SK-MEL-5 (cell line): ENCODE data around the gene TRPM7. TPM values are rescaled to one million over a fixed set of nuclear protein-coding genes. Genes with fewer than 3 reads are reported as not detected.
"Not testable (repeated sequence)": the region's sequence is repeated elsewhere in the genome, so short reads cannot be mapped to it uniquely, and the experiment has no call there.

Experiments
- DNase-seq: peaks from one replicate; pipeline ENCODE4 v3.0.0-alpha.2; 2016; ENCODE audit warnings: low read depth, low spot score
- in situ Hi-C: cut with HindIII; loops from 2 replicates; pipeline ENCODE4 v1.10.0; 2016; ENCODE audit warnings: low sequenced_read_pairs, high pct_unique_total_duplicates, low pct_unique_long_range_greater_than_20kb
- polyA plus RNA-seq, 2 experiments: library from polyadenylated mRNA; depleted of rRNA; stranded (reverse); fragments of >200 nt; gene quantifications; 2 replicates each; pipeline ENCODE4 v1.2.3, GENCODE V29; 2015
- total RNA-seq: library from RNA; depleted of rRNA; stranded (reverse); fragments of >200 nt; shearing (Covaris generic); gene quantifications from 2 replicates; pipeline ENCODE4 v1.2.3, GENCODE V29; 2014; rRNA removed

The TRPM7 gene, protein sequence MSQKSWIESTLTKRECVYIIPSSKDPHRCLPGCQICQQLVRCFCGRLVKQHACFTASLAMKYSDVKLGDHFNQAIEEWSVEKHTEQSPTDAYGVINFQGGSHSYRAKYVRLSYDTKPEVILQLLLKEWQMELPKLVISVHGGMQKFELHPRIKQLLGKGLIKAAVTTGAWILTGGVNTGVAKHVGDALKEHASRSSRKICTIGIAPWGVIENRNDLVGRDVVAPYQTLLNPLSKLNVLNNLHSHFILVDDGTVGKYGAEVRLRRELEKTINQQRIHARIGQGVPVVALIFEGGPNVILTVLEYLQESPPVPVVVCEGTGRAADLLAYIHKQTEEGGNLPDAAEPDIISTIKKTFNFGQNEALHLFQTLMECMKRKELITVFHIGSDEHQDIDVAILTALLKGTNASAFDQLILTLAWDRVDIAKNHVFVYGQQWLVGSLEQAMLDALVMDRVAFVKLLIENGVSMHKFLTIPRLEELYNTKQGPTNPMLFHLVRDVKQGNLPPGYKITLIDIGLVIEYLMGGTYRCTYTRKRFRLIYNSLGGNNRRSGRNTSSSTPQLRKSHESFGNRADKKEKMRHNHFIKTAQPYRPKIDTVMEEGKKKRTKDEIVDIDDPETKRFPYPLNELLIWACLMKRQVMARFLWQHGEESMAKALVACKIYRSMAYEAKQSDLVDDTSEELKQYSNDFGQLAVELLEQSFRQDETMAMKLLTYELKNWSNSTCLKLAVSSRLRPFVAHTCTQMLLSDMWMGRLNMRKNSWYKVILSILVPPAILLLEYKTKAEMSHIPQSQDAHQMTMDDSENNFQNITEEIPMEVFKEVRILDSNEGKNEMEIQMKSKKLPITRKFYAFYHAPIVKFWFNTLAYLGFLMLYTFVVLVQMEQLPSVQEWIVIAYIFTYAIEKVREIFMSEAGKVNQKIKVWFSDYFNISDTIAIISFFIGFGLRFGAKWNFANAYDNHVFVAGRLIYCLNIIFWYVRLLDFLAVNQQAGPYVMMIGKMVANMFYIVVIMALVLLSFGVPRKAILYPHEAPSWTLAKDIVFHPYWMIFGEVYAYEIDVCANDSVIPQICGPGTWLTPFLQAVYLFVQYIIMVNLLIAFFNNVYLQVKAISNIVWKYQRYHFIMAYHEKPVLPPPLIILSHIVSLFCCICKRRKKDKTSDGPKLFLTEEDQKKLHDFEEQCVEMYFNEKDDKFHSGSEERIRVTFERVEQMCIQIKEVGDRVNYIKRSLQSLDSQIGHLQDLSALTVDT (N-terminal part only)
- 56.2 and 65.8 TPM in 2 replicates for total RNA-seq
- 21.3 and 38.9 TPM in 2 replicates for polyA plus RNA-seq (2015; cell fraction: cytosol; rRNA removed)
- polyA plus RNA-seq (2015; cell fraction: nucleus; rRNA removed): 81.0 and 91.3 TPM in 2 replicates

DNA sequence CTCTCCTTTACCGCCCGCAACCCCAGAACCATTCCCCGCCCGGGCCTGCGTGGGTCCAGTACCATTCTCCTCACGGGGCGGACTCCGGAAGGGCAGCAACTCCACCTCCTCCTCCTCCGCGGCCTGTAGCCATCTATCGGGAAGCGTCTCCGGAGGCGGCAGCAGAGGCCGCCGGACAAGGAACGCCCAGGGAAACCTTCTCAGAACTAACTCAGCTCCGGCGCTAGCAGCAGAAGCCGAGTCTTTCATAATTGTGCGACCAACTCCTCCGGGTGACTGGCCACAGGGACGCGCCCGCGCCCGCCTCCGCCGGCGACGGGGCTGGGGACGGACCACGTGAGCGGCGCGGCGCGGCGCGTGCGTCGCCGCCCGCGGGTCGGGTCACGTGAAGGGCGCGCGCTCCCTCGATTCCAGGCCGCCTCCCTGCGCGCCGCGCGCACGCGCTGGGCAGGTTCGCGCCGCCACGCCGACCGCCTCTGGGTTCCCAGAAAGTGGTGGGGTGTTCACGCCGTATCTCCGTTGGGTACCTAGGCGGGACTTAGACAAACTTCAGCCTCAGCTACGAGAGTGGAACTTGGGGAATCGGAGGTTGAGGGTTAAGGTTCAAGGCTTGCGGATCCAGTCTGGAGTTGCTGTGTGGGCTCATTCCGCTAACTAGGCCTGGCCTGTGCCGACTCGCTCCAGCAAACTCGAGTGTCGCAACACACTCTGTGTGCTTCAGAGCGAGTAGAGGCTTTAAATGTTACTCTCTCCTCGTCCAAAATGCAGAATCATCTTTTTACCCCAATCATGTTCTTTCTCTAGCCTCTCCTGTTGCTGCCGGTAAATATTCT, at the start of gene TRPM7:
TRPM7 (minus strand) TSS at position 329 of the 833 bp plus-strand sequence; CDS start at position 65, 264 bp downstream.
- DNase-seq: peak; percentile 76
- in situ Hi-C loops: no loop called here

DNA sequence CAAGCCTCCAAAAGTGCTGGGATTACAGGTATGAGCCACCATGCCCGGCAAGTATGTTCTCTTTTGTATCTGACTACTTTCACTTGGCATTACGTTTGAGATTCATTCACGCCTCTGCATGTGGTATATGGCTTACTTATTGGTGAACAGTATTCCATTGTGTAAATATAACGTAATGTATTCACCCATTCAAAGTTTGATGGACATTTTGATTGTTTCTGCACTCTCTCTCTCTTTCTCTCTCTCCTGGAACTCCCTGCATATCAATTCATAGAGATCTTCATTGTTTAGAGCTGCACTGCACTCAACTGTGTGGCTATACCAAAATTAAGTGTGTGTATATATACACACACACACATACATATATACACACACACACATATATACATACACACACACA, 48.6 kb upstream of the TRPM7 start:
- in situ Hi-C loops: no loop called here
- peak; percentile 50 for DNase-seq

GRCh38 chr15:50726315-50726714, 39.7 kb upstream of the TRPM7 start:
- in situ Hi-C loops: no loop called here
- no peak for DNase-seq

- no peak for DNase-seq
- in situ Hi-C loops: no loop called here
Observed at GRCh38 chr15:50718700-50719125, 32.1 kb upstream of the TRPM7 start.

DNA sequence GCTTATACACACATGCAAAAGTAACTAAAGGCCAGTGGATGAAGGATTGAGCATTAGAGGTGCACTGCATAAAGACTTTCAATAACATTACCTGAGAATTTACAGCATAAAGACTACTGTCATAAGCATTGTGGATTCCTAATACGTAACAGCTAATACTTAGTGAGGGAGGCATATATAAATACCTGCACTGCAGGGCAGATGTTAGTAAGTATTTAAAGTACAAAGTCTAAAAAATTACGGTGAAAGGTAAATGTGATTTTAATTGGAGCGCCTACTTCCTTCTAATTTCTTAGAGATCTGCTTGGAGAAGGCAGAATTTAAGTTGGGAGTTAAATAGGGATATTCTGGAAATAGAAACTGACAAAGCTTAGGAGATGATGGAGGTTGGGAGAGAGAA, 25.4 kb upstream of the TRPM7 start:
- in situ Hi-C loops: no loop called here
- no peak for DNase-seq

- no peak for DNase-seq
- in situ Hi-C loops: no loop called here
Observed at GRCh38 chr15:50710585-50710984, 24.0 kb upstream of the TRPM7 start.

- no peak for DNase-seq
- in situ Hi-C loops: no loop called here
Observed at GRCh38 chr15:50707878-50708427, 21.4 kb upstream of the TRPM7 start.

GRCh38 chr15:50702762-50703334, 16.3 kb upstream of the TRPM7 start:
- no peak for DNase-seq
- in situ Hi-C loops: no loop called here

DNA sequence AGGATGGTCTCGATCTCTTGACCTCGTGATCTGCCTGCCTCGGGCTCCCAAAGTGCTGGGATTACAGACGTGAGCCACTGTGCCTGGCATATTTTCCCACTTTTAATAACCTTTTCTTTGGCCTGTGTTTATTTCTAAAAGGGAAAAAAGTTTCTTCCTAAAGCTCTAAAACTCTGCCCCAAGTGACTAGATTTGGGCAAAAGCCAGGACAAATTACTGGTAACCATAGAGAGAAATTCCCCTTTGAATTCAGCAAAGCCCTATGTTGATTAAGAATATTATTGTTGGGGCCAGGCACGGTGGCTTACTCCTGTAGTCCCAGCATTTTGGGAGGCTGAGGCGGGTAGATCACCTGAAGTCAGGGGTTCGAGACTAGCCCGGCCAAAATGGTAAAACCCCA, 11.5 kb upstream of the TRPM7 start:
- in situ Hi-C loops: no loop called here
- DNase-seq: no peak

DNA sequence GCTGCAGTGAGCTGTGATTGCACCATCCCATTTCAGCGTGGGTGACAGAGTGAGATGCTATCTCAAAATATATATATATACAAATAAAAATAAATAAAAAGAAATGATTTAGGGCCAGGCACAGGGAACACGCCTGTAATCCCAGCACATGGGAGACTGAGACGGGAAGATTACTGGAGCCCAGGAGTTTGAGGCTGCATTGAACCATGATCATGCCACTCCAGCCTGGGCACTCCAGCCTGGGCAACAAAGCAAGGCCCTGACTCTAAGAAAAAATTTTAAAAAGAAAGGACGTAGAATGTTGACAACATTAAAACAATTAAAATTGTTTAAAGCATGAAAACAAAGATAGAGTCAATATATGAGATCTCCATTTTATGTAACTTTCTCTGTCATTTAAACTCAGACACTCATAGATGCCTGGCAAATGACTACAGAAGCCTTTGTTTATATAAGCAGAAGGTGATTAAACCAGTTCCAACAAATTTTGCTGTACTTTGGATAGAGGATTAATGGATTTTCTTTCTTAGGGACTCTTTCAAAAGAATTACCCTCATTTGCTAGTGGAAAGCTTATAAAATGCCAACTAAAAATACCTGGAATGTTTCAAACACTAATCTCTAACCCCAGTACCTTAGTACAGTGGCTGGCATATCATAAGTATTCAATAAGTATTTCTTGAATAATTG, 10.7 kb upstream of the TRPM7 start:
- in situ Hi-C loops: no loop called here
- no peak for DNase-seq

DNA sequence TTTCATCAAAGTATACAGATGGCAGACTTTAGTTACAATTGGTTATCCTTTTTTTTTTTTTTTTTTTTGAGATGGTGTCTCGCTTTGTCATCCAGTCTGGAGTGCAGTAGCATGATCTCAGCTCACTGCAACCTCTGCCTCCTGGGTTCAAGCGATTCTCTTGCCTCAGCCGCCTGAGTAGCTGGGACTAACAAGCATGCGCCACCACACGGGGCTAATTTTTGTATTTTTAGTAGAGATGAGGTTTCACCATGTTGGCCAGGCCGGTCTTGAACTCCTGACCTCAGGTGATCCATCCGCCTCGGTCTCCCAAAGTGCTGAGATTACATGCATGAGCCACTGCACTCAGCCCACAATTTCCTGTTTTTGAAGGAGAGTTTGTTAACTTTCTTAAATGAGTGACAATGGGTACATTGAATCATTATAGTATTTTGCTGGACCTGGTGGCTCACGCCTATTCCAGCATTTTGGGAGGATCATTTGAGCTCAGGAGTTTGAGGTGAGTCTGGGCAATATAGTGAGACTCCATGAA, 8.1 kb upstream of the TRPM7 start:
- DNase-seq, in situ Hi-C loops: not testable (repeated sequence)

DNA sequence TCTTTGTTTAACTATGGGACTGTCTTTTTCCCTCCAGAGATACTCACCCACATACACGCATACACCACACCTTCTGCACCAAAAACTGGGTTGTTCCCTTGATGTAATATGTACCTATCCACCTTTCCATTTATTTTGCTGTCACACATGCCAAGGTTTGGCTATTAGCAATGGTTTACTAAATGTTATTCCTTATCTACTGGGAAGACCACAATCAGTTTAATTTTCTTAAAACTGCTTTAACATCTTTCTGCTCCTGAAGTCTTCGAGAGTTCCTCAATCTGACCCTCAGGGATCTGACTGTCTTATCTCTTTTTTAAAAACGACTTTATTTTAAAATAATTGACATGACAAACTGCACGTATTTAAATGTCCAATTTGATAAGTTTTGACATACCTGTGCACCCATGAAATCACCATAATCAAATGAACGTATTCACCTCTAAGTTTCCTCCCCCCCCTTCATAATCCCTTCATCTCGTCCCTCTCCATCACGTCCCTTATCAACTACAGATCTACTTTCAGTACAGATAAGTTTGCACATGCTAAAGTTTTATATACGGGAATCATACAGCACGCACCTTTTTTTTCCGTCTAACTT, 805 bp upstream of the TRPM7 start:
- in situ Hi-C loops: no loop called here
- DNase-seq: no peak

- in situ Hi-C loops: no loop called here
- DNase-seq: no peak
Observed at GRCh38 chr15:50685976-50686468, 575 bp downstream of the TRPM7 start.

DNA sequence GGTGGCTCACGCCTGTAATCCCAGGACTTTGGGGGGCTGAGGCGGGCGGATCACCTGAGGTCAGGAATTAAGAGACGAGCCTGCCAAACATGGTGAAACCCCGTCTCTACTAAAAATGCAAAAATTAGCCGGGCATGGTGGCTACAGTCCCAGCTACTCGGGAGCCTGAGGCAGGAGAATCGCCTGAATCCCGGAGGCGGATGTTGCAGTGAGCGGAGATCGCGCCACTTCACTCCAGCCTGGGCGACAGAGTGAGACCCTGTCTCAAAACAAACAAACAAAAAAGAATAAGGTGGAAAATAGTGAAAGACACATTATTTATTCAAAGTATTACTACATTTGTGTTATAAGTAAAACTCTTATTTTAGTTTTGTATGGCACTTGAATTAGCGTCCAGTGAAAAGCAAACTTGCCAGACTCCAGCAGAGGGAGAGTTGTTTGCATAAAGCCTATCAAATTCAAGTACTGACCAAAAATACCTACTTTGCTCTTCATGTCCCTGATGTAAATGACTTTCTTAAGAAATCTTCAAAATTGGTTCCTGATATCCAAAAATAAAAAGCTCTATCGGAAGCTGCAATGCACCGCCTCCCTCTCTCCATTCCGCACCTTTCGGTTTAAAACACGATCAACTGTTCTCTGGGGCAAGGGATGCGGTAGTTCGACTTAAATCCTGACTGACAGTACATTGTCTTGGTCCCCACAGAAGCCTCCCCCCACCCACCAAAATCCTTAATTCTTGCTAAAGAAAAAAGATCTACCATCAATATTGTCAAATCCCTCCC, 1.2 kb downstream of the TRPM7 start:
- no peak for DNase-seq
- in situ Hi-C loops: no loop called here
